Measurements from ENCODE around the gene KCNK7. TPM values are rescaled to one million over a fixed set of nuclear protein-coding genes. Genes with fewer than 3 reads are reported as not detected.

The KCNK7 gene
- total and polyA plus RNA-seq, 2 experiments from 2014 or later, result 0.60 TPM; not detected in 1

DNA sequence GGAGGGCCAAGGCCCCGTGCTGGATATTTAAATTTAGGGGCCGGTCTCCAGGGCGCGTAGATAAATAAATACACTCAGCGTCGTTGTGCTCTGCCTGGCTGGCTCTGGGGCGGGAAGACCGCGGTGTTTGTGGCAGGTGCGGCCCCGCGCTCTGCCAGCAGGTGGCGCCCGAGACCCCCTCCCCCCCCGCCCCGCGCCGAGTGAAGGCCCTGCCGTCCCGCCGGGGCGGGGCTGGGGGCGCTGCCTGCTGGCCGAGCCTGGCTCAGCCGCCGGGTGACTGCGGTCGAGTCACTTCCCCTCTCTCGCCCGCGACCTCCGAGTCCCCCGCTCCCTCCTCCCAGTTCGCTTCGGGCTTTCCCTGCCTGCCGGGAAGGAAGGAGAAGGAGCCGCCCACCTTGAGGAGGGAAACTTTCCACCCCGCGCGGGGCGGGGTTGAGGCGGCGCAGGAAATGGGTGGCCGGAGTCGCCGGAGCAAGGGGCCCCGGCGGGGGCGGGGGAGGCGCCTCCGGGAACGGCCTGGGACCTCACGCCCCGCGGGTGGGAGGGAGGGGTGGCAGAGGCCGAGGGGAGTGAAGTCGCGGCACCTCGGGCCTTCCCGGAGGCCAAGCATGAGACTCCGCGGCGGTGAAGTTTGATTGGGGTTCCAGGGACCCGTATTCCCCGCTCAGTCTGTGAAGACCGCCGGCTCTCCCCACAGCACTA, 21.3 kb downstream of the KCNK7 start (continued):
- TF ChIP-seq, protein P1, sequence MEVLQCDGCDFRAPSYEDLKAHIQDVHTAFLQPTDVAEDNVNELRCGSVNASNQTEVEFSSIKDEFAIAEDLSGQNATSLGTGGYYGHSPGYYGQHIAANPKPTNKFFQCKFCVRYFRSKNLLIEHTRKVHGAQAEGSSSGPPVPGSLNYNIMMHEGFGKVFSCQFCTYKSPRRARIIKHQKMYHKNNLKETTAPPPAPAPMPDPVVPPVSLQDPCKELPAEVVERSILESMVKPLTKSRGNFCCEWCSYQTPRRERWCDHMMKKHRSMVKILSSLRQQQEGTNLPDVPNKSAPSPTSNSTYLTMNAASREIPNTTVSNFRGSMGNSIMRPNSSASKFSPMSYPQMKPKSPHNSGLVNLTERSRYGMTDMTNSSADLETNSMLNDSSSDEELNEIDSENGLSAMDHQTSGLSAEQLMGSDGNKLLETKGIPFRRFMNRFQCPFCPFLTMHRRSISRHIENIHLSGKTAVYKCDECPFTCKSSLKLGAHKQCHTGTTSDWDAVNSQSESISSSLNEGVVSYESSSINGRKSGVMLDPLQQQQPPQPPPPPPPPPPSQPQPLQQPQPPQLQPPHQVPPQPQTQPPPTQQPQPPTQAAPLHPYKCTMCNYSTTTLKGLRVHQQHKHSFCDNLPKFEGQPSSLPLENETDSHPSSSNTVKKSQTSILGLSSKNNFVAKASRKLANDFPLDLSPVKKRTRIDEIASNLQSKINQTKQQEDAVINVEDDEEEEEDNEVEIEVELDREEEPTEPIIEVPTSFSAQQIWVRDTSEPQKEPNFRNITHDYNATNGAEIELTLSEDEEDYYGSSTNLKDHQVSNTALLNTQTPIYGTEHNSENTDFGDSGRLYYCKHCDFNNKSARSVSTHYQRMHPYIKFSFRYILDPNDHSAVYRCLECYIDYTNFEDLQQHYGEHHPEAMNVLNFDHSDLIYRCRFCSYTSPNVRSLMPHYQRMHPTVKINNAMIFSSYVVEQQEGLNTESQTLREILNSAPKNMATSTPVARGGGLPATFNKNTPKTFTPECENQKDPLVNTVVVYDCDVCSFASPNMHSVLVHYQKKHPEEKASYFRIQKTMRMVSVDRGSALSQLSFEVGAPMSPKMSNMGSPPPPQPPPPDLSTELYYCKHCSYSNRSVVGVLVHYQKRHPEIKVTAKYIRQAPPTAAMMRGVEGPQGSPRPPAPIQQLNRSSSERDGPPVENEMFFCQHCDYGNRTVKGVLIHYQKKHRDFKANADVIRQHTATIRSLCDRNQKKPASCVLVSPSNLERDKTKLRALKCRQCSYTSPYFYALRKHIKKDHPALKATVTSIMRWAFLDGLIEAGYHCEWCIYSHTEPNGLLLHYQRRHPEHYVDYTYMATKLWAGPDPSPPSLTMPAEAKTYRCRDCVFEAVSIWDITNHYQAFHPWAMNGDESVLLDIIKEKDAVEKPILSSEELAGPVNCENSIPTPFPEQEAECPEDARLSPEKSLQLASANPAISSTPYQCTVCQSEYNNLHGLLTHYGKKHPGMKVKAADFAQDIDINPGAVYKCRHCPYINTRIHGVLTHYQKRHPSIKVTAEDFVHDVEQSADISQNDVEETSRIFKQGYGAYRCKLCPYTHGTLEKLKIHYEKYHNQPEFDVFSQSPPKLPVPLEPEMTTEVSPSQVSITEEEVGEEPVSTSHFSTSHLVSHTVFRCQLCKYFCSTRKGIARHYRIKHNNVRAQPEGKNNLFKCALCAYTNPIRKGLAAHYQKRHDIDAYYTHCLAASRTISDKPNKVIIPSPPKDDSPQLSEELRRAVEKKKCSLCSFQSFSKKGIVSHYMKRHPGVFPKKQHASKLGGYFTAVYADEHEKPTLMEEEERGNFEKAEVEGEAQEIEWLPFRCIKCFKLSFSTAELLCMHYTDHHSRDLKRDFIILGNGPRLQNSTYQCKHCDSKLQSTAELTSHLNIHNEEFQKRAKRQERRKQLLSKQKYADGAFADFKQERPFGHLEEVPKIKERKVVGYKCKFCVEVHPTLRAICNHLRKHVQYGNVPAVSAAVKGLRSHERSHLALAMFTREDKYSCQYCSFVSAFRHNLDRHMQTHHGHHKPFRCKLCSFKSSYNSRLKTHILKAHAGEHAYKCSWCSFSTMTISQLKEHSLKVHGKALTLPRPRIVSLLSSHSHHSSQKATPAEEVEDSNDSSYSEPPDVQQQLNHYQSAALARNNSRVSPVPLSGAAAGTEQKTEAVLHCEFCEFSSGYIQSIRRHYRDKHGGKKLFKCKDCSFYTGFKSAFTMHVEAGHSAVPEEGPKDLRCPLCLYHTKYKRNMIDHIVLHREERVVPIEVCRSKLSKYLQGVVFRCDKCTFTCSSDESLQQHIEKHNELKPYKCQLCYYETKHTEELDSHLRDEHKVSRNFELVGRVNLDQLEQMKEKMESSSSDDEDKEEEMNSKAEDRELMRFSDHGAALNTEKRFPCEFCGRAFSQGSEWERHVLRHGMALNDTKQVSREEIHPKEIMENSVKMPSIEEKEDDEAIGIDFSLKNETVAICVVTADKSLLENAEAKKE (CRISPR knock-in tag; IDR thresholded peaks at IDR 0.05), result no peak

DNA sequence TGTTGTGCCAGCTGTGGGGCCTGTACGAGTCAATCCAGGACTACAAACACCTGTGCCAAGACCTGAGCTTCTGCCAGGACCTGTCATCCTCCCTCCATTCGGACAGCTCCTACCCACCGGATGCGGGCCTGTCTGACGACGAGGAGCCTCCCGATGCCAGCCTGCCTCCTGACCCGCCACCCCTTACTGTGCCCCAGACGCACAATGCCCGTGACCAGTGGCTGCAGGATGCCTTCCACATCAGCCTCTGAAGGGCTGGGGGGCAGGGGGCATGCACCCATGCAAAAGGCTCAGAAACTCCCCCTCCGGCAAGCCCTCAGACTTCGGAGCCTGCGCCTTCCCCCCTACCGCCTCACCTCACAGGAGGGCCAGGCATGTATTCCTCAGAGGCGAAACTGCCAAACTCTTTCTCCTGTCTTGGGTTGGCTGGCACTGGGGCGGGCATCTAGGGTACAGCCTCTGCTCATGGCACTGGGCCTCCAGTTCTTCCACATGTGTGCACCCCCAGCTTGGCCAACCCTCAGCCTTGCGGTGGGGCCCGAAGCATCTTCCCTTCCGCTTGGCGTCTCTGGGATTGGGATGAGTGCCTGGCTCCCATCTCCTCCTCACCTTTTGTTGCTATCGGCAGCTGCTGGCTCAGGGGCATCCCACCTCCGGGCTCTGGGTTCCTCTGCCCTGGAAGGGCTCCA, 22.1 kb downstream of the KCNK7 start:
- H3K9me3 Mint-ChIP-seq, result no peaks in the 10 kb centered on the region
- Histone ChIP-seq H2AFZ (no peak overlapping the region), H3K4me1 (ENCODE audit: insufficient read depth) (peaks cover 31% of the 10 kb centered on the region), H3F3A (replicated peaks; ENCODE audit: low read depth) (peaks cover 41% of the 10 kb centered on the region), H3K4me2 (peak overlapping the region; percentile 81), H3K4me3 (peak overlapping the region; percentile 91; the same call in 1 of the 2 replicates), H4K20me1 (replicated peaks; ENCODE audit: insufficient read depth) (peaks cover 10% of the 10 kb centered on the region), H3K27ac (ENCODE audit: low read depth) (no peak overlapping the region), H3K27me3 (ENCODE audit: insufficient read depth) (peaks cover 43% of the 10 kb centered on the region), H3K9me2 (ENCODE audit: insufficient read depth) (no peaks in the 10 kb centered on the region), H3K79me2 (replicated peaks; ENCODE audit: insufficient read depth) (peaks cover 8% of the 10 kb centered on the region), H3K36me3 (ENCODE audit: insufficient read depth) (no peaks in the 10 kb centered on the region)
- ATAC-seq, result no peak
- DNase-seq (ENCODE audit: low spot score), result no peak
- peaks cover 9% of the 10 kb centered on the region for H3K36me3 Mint-ChIP-seq (ENCODE audit: low read depth)
- H3K4me1 Mint-ChIP-seq, result peaks cover 52% of the 10 kb centered on the region
- H3K27me3 Mint-ChIP-seq (ENCODE audit: insufficient read depth, low read depth, poor library complexity), result peaks cover 42% of the 10 kb centered on the region
- H3K27ac Mint-ChIP-seq, result no peak overlapping the region
- peak overlapping the region; percentile 65 for H3K4me3 Mint-ChIP-seq
- no peak for TF ChIP-seq POLR2AphosphoS5 (IDR thresholded peaks at IDR 0.05; ENCODE audit: low read depth)
- no peak for TF ChIP-seq ZNF114 (CRISPR knock-in tag; IDR thresholded peaks at IDR 0.05)
- TF ChIP-seq NANOG (IDR thresholded peaks at IDR 0.05; ENCODE audit: borderline replicate concordance), result no peak
- TF ChIP-seq, protein P2, sequence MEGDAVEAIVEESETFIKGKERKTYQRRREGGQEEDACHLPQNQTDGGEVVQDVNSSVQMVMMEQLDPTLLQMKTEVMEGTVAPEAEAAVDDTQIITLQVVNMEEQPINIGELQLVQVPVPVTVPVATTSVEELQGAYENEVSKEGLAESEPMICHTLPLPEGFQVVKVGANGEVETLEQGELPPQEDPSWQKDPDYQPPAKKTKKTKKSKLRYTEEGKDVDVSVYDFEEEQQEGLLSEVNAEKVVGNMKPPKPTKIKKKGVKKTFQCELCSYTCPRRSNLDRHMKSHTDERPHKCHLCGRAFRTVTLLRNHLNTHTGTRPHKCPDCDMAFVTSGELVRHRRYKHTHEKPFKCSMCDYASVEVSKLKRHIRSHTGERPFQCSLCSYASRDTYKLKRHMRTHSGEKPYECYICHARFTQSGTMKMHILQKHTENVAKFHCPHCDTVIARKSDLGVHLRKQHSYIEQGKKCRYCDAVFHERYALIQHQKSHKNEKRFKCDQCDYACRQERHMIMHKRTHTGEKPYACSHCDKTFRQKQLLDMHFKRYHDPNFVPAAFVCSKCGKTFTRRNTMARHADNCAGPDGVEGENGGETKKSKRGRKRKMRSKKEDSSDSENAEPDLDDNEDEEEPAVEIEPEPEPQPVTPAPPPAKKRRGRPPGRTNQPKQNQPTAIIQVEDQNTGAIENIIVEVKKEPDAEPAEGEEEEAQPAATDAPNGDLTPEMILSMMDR (conservative IDR thresholded peaks at IDR 0.05; ENCODE audit: low read depth in 2 of 2), result no peak
- TF ChIP-seq, protein P1 (CRISPR knock-in tag; IDR thresholded peaks at IDR 0.05), result no peak
- TF ChIP-seq ZNF331 (CRISPR knock-in tag; IDR thresholded peaks at IDR 0.05; ENCODE audit: low read depth), result no peak

Data from GM23338 (cell line).